GM18951 (cell line): ENCODE measurements around the gene HERPUD1.

ENCODE experiments used
- POLR2A ChIP-seq: IDR thresholded peaks from 4 replicates; pipeline ENCODE4 v1.6.1; 2011; ENCODE audit warnings: mild to moderate bottlenecking; ENCODE audit not compliant: insufficient read length, insufficient read depth; ENCODE audit errors: extremely low read depth
- in situ Hi-C: fragments of 300-500 bp; cut with MboI; formaldehyde crosslinking; loops from one replicate; pipeline ENCODE4 v1.12.0; 2022; ENCODE audit warnings: low sequenced_read_pairs, mixed read lengths, inconsistent platforms; ENCODE audit not compliant: unreplicated experiment

Gene HERPUD1

DNA sequence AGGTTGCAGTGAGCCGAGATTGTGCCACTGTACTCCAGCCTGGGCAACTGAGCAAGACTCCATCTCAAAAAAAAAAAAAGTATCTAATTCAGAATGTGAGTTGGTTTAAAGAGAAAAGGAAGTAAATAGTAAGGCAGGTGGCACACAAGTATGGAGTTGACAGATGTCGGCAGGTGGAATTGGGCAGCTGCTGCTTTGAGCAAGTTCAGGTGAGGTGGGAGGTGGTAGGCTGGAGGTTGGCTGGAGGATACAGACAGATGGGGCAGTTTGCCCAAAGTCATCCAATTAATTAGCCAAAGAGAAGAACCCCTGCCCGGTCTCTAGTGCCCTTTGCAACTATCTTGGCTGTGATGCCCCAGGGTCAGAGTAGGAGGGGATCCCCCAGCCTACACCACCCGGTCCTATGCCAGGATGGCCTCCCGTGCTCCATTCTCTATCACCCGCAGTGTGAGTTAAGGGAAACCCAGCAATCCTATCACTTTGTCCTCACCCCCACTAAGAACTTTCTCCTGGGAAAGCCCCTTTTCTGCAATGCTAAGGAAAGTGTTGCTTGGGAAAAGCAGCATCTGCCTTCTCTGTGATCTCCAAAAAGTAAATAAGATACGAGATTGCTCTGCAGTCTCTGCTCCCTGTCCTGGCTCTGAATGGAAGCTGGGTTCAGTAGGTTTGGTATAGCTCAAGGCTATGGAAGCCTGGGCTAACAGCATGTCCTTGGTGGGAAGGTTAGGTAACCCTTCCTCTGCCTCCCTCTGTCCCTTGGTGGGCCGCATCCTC is 34.7 kb upstream of the HERPUD1 start:
- in situ Hi-C loops, result no loop called here
- no peak for TF ChIP-seq POLR2A

DNA sequence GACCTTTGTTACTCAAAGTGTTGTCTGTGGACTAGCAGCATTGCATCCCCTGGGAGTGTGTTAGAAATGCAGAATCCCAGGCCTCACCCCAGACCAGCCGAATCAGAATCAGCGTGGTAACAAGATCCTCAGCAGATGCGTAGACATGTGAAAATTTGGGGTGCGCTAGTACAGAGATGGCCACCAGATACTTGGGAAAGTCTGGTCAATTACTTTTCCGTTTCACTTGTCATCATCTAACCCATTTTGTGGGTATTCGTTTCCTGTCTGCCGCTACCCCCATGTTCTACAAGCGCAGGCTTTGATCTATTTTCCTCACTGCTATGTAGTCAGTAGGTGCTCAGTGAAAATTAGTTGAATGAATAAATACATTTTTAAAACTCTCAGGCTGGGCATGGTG is 33.1 kb upstream of the HERPUD1 start:
- TF ChIP-seq POLR2A, result no peak
- in situ Hi-C loops, result no loop called here

DNA sequence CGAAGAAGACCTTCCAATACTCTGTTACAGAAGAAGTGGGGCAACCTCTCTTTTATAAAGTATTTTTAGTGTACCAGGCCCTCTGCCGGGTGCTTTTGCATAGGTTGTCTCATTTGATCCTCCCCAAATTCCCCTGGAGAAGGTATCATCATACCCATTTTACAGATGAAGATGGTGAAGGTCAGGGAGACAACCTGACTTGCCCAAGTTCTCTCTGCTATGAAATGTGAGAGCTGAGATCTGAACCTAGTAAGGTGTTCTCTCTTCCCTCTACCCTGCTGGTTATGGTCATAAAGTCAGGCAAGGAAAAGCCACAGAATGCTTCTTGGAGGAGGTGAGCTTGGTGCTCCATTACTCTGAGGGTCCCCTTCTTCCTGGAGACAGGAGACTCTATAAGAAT is 28.1 kb upstream of the HERPUD1 start:
- in situ Hi-C loops, result no loop called here
- TF ChIP-seq POLR2A, result no peak

DNA sequence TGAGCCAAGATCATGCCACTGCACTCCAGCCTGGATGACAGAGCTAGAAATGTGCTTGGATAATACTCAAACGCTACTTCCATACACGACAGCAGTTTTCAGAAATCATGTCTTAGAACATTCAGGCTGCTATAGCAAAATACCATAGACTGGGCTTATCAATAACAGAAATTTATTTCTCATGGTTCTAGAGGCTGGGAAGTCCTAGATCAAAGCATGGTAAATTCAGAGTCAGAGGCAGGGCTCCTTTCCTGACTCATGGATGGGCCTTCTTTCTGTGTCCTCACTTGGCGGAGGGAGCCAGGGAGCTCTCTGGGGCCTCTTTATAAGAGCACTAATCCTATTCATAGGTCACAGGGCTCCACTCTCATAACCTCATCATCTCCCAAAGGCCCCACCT is 24.5 kb upstream of the HERPUD1 start:
- in situ Hi-C loops, result no loop called here
- TF ChIP-seq POLR2A, result no peak

DNA sequence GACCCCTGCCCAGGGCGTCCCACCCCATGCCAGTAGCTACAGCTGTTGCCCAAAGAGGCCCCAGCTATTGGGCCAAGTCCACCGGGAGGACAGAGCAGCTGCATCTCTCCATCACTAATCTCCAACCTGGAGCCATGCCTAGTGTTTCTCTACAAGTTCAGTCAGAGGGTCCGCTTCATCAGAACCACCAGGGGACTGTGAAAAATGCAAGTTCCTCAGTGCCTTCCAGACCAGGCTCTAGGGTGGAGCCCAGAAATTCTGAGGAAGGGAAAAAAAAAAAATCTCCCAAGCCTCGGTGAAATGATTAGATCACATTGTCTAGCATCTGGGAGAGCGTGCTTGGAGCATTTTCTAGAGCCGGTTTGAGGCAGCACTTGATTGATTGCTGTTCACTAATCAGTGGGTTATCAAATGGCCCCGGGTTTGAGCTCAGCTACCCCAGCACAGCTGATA is 22.4 kb upstream of the HERPUD1 start:
- in situ Hi-C loops, result no loop called here
- TF ChIP-seq POLR2A, result no peak

DNA sequence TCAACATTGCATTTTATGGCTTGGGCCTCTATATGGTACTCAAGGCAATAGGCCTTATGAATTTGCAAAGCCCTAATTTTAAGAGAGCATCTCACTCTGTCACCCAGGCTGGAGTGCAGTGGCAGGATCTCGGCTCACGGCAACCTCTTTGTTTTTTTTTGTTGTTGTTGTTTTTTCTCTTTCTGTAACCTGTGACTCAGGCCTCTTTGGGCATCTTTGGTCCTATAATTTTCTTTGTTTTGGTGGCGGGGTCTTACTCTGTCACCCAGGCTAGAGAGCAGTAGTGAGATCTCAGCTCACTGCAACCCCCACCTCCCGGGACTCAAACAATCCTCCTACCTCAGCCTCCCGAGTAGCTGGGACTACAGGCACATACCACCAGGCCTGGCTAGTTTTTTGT is 21.8 kb upstream of the HERPUD1 start:
- TF ChIP-seq POLR2A, result no peak
- in situ Hi-C loops, result no loop called here

DNA sequence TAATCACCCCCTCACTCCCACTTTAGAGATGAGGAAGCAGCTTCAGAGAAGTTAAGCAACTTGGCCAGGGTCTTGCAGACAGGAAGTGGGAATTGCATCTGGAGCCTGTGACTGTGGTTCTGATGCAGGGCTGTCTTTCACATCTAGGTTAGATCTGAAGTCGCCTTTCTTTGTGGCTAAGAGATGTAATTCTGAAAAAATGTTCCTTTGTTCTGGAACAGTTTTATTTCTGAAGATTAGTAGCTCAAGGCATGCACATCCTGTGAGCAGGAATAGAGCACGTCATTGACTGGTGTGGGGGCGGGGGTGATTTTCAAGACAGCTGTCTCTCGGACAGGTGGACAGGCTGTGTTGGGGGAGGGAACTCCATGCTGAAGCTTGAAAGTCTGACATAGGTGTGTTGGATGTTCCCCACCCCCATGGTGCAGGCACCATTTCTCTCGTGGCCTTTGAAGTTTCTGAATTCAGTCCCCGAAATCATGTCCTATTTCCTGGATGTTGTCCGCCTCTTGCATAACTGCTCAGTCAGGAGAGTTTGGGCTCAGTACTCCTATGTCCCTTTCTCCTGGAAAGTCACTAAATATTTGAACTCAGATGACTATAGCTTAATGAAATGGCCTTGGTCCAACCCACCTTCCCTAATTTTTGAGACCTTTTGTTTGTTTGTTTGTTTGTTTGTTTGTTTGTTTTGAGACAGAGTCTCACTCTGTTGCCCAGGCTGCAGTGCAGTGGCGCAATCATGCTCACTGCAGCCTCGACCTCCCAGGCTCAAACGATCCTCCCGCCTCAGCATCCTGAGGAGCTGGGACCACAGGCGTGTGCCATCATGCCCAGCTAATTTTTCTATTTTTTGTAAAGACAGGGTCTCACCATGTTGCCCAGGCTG is 21.0 kb upstream of the HERPUD1 start:
- no peak for TF ChIP-seq POLR2A
- in situ Hi-C loops, result no loop called here

DNA sequence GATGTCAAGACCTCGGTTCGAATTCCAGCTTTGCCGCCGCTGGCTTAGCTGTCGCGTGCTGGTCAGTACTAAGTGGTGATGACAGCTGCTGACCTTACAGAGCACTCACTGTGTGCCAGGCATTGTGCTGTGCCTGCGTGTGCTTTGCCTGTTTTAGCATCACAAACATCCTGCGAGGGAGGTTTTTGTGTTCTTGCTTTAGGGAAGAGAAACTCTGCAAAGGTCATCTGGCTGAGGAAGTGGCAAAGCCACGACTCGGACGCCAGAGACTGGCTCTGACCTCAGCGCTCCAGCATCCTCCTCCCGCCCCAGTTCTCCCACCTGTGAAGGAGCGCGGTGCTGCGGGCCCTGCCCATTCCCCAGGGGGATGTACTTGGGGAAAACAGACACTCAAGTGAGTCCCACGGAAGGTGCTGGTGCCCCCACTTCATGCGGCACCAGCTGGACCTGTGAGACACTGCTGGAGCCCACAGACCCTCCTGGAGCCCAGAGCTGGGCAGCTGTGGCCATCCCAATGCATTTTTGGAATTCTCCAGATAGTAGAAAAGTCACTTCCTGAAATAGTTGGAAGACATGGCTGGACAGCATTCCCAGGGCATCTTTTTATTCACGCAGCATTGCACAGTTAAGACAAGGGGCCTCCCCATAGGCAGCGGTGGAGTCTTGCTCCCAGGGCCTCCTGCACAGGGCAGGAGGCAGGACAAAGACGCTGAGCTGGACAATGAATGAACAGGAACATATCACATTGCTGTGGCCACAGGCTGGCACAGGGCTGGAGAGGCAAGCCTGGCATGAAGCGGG is 20.0 kb upstream of the HERPUD1 start:
- TF ChIP-seq POLR2A, result peak; percentile 29
- in situ Hi-C loops, result no loop called here

DNA sequence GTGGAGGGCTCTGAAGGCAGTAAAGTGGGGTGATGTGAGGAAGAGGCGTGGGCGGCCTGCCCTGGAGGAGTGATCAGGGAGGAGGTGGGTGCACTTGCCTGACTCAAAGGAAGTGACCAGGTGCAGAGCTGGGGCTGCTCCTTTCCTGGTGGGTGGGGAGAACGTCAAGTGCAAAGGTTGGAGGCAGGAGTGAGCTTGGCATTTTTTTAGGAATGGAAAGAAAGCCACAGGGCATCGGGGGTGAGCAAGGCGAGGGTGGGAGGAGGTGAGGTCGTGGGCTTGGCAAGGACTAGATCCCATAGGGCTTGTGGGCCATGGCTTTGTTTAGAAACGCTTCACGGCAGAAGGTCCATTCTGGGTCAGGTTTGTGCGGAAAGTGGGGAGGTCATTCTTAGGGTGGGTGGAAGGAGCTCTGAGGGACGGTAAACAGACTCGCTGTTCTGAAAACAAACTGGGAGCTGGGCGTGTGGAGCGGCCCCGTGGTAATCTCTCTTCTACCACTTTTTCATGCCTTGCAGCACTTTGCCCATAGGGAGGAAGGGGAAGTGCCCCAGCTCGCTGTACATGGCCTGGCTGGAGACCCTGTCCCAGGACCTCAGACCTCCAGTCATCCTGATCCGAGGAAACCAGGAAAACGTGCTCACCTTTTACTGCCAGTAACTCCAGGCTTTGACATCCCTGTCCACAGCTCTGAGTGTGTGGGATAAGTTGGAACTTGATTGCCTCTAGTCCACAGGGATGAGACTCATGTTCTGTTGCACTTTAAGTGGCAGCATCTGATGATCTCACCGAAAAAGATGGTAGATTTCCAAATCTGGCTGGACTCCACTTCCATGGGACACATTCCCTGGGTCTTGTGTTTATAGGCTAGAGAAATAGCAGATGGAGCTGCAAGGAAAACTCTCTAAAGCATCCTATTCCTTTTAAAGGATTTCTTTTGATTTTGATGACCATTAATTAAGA is 18.9 kb upstream of the HERPUD1 start:
- TF ChIP-seq POLR2A, result no peak
- in situ Hi-C loops, result no loop called here

DNA sequence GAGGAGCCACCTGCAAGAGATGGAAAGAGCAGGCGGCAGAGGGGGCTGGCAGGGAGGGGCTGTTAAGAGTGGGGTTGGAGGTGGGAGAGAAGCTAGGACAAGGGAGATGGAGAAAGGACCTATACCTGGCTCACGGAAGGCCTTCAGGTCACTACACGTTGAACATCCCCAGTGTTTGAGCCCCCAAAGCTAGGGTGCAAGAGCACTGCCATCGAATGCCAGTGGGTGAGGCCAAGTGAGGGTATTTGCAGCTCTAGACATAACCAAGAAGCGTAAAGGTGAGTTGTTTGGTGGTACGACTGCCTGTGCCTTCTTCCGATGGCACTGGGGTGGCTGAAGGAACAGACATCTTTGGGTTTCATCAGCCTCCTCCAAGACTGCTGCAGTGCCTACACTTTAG is 17.0 kb upstream of the HERPUD1 start:
- TF ChIP-seq POLR2A, result no peak
- in situ Hi-C loops, result no loop called here

DNA sequence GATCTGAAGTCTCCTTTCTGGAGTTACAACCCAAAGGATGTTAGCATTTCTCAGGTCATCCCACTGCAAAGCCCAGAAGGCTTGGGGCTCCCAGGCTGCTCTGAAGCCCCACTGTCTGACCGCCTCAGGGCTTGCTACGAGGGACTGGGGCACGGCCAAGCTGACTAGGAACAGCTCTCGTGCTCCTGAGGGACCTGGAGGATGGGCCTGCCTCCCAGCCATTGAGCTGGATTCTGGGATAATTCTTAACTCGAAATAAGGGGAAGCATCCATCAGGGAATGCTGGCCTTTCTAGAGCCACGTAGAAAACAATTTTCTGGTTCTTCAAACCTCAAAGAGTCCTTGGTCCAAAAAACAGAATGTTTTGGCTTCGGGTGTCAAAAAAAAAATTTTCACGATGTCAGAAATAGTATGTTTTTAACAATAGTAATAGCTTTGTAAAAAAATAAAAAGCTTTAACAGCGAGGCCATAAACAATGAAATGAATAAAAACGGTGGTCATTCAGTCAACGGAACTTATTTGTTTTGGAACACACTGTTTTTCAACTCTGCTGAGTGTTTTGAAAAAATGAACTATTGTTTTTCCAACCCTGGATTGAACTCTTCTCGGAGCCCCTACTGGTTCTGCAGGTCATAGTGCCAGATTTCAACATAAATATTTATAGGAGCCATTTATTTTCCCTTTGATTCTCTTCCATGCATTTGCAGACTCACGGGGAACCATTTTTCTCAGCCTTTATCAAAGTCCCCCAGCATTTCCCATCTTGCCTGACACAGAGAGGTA is 16.4 kb upstream of the HERPUD1 start:
- in situ Hi-C loops, result no loop called here
- TF ChIP-seq POLR2A, result no peak
